ENCODE results near the gene PTPRS. TPM values are rescaled to one million over a fixed set of nuclear protein-coding genes. Genes with fewer than 3 reads are reported as not detected.
"Not testable (repeated sequence)": the region's sequence is repeated elsewhere in the genome, so short reads cannot be mapped to it uniquely, and the experiment has no call there.

The PTPRS gene
- total RNA-seq, 2 experiments from 2014 or later, result 0.05 TPM; not detected in 1

- Mint-ChIP-seq H3K27ac (no peak overlapping the region), H3K36me3 (ENCODE audit: low read depth) (no peaks in the 10 kb centered on the region), H3K27me3 (ENCODE audit: low read depth) (no peaks in the 10 kb centered on the region), H3K4me1 (ENCODE audit: low read depth) (no peaks in the 10 kb centered on the region), H3K4me3 (no peak overlapping the region), H3K9me3 (ENCODE audit: insufficient read depth) (no peaks in the 10 kb centered on the region)
- ChIA-PET CTCF (no interaction called here), POLR2A (no interaction called here)
- no peak for DNase-seq
- no peak for ATAC-seq
These were observed 24.1 kb upstream of the PTPRS start for GRCh38 chr19:5364674-5365073.

GRCh38 chr19:5361839-5362238 lies 21.2 kb upstream of the PTPRS start:
- CTCF ChIA-PET; H3K36me3 Mint-ChIP-seq (ENCODE audit: low read depth); H3K27me3 Mint-ChIP-seq (ENCODE audit: low read depth); ATAC-seq; H3K9me3 Mint-ChIP-seq (ENCODE audit: insufficient read depth); H3K27ac Mint-ChIP-seq; DNase-seq; H3K4me1 Mint-ChIP-seq (ENCODE audit: low read depth); H3K4me3 Mint-ChIP-seq; POLR2A ChIA-PET: not testable (repeated sequence)

- H3K4me3 Mint-ChIP-seq, result no peak overlapping the region
- H3K4me1 Mint-ChIP-seq (ENCODE audit: low read depth), result no peaks in the 10 kb centered on the region
- no peaks in the 10 kb centered on the region for H3K9me3 Mint-ChIP-seq (ENCODE audit: insufficient read depth)
- H3K27ac Mint-ChIP-seq, result no peak overlapping the region
- H3K36me3 Mint-ChIP-seq (ENCODE audit: low read depth), result no peaks in the 10 kb centered on the region
- ChIA-PET POLR2A (no interaction called here), CTCF (no interaction called here)
- no peak for DNase-seq
- H3K27me3 Mint-ChIP-seq (ENCODE audit: low read depth), result no peaks in the 10 kb centered on the region
- no peak for ATAC-seq
These were observed 20.8 kb upstream of the PTPRS start for GRCh38 chr19:5361407-5361806.

GRCh38 chr19:5360003-5360780 lies 19.6 kb upstream of the PTPRS start:
- H3K27me3 Mint-ChIP-seq (ENCODE audit: low read depth), result no peaks in the 10 kb centered on the region
- ATAC-seq, result no peak

GRCh38 chr19:5358173-5358800 lies 17.7 kb upstream of the PTPRS start:
- H3K27me3 Mint-ChIP-seq (ENCODE audit: low read depth), result no peaks in the 10 kb centered on the region
- no peak overlapping the region for H3K27ac Mint-ChIP-seq
- ChIA-PET POLR2A (no interaction called here), CTCF (no interaction called here)
- no peaks in the 10 kb centered on the region for H3K36me3 Mint-ChIP-seq (ENCODE audit: low read depth)
- no peak for DNase-seq
- H3K4me1 Mint-ChIP-seq (ENCODE audit: low read depth), result no peaks in the 10 kb centered on the region
- H3K9me3 Mint-ChIP-seq (ENCODE audit: insufficient read depth), result no peaks in the 10 kb centered on the region
- ATAC-seq, result no peak
- H3K4me3 Mint-ChIP-seq, result no peak overlapping the region

More at GRCh38 chr19:5360003-5360780, 19.6 kb upstream of the PTPRS start:
- no peak overlapping the region for H3K4me3 Mint-ChIP-seq
- no peaks in the 10 kb centered on the region for H3K9me3 Mint-ChIP-seq (ENCODE audit: insufficient read depth)
- ChIA-PET POLR2A (no interaction called here), CTCF (no interaction called here)
- no peak for DNase-seq
- no peaks in the 10 kb centered on the region for H3K4me1 Mint-ChIP-seq (ENCODE audit: low read depth)
- H3K27ac Mint-ChIP-seq, result no peak overlapping the region
- H3K36me3 Mint-ChIP-seq (ENCODE audit: low read depth), result no peaks in the 10 kb centered on the region

- no peaks in the 10 kb centered on the region for H3K27me3 Mint-ChIP-seq (ENCODE audit: low read depth)
- no peaks in the 10 kb centered on the region for H3K9me3 Mint-ChIP-seq (ENCODE audit: insufficient read depth)
- DNase-seq (no peak), ATAC-seq (no peak)
- no peak overlapping the region for H3K27ac Mint-ChIP-seq
- H3K4me3 Mint-ChIP-seq, result no peak overlapping the region
- ChIA-PET CTCF (no interaction called here), POLR2A (no interaction called here)
- no peaks in the 10 kb centered on the region for H3K4me1 Mint-ChIP-seq (ENCODE audit: low read depth)
- H3K36me3 Mint-ChIP-seq (ENCODE audit: low read depth), result no peaks in the 10 kb centered on the region
These were observed 17.0 kb upstream of the PTPRS start for GRCh38 chr19:5357584-5357983.

GRCh38 chr19:5356918-5357317 lies 16.3 kb upstream of the PTPRS start:
- H3K27me3 Mint-ChIP-seq (ENCODE audit: low read depth), result no peaks in the 10 kb centered on the region
- CTCF ChIA-PET, result no interaction called here
- ATAC-seq, result no peak

GRCh38 chr19:5356428-5356827 lies 15.8 kb upstream of the PTPRS start:
- CTCF ChIA-PET, result no interaction called here
- no peak overlapping the region for H3K4me3 Mint-ChIP-seq
- H3K4me1 Mint-ChIP-seq (ENCODE audit: low read depth), result no peaks in the 10 kb centered on the region
- H3K27me3 Mint-ChIP-seq (ENCODE audit: low read depth), result no peaks in the 10 kb centered on the region
- H3K9me3 Mint-ChIP-seq (ENCODE audit: insufficient read depth), result no peaks in the 10 kb centered on the region
- POLR2A ChIA-PET, result no interaction called here
- DNase-seq, result no peak
- ATAC-seq, result no peak
- H3K27ac Mint-ChIP-seq, result no peak overlapping the region
- no peaks in the 10 kb centered on the region for H3K36me3 Mint-ChIP-seq (ENCODE audit: low read depth)

More at GRCh38 chr19:5356918-5357317, 16.3 kb upstream of the PTPRS start:
- Mint-ChIP-seq H3K4me3 (no peak overlapping the region), H3K4me1 (ENCODE audit: low read depth) (no peaks in the 10 kb centered on the region), H3K27ac (no peak overlapping the region), H3K36me3 (ENCODE audit: low read depth) (no peaks in the 10 kb centered on the region), H3K9me3 (ENCODE audit: insufficient read depth) (no peaks in the 10 kb centered on the region)
- POLR2A ChIA-PET, result no interaction called here
- no peak for DNase-seq

GRCh38 chr19:5355693-5356092 lies 15.1 kb upstream of the PTPRS start:
- no peaks in the 10 kb centered on the region for H3K36me3 Mint-ChIP-seq (ENCODE audit: low read depth)

GRCh38 chr19:5355076-5355475 lies 14.5 kb upstream of the PTPRS start:
- ATAC-seq (no peak), DNase-seq (no peak)
- H3K9me3 Mint-ChIP-seq (ENCODE audit: insufficient read depth), result no peaks in the 10 kb centered on the region
- H3K27me3 Mint-ChIP-seq (ENCODE audit: low read depth), result no peaks in the 10 kb centered on the region
- H3K27ac Mint-ChIP-seq, result no peak overlapping the region
- no peak overlapping the region for H3K4me3 Mint-ChIP-seq
- ChIA-PET POLR2A (interaction anchor here (0.6 kb wide), 1 partner anchor 13 kb away, joined by 3 read pairs; no protein-coding TSS in a partner anchor), CTCF (no interaction called here)
- no peaks in the 10 kb centered on the region for H3K4me1 Mint-ChIP-seq (ENCODE audit: low read depth)
- H3K36me3 Mint-ChIP-seq (ENCODE audit: low read depth), result no peaks in the 10 kb centered on the region

More at GRCh38 chr19:5355693-5356092, 15.1 kb upstream of the PTPRS start:
- DNase-seq (no peak), ATAC-seq (no peak)
- no peaks in the 10 kb centered on the region for H3K27me3 Mint-ChIP-seq (ENCODE audit: low read depth)
- H3K4me3 Mint-ChIP-seq, result no peak overlapping the region
- no peak overlapping the region for H3K27ac Mint-ChIP-seq
- no peaks in the 10 kb centered on the region for H3K9me3 Mint-ChIP-seq (ENCODE audit: insufficient read depth)
- POLR2A ChIA-PET, result no interaction called here
- no peaks in the 10 kb centered on the region for H3K4me1 Mint-ChIP-seq (ENCODE audit: low read depth)
- CTCF ChIA-PET, result no interaction called here

GRCh38 chr19:5354403-5354802 lies 13.8 kb upstream of the PTPRS start:
- ATAC-seq, result peak; percentile 47
- no peaks in the 10 kb centered on the region for H3K9me3 Mint-ChIP-seq (ENCODE audit: insufficient read depth)

GRCh38 chr19:5352229-5352763 lies 11.7 kb upstream of the PTPRS start:
- no peak overlapping the region for H3K27ac Mint-ChIP-seq
- ATAC-seq, result no peak
- H3K36me3 Mint-ChIP-seq (ENCODE audit: low read depth), result no peaks in the 10 kb centered on the region
- no peak overlapping the region for H3K4me3 Mint-ChIP-seq
- H3K4me1 Mint-ChIP-seq (ENCODE audit: low read depth), result no peaks in the 10 kb centered on the region
- H3K9me3 Mint-ChIP-seq (ENCODE audit: insufficient read depth), result no peaks in the 10 kb centered on the region
- POLR2A ChIA-PET, result no interaction called here
- no peaks in the 10 kb centered on the region for H3K27me3 Mint-ChIP-seq (ENCODE audit: low read depth)
- DNase-seq, result no peak
- CTCF ChIA-PET, result no interaction called here

More at GRCh38 chr19:5354403-5354802, 13.8 kb upstream of the PTPRS start:
- H3K36me3 Mint-ChIP-seq (ENCODE audit: low read depth), result no peaks in the 10 kb centered on the region
- CTCF ChIA-PET, result no interaction called here
- no peak overlapping the region for H3K4me3 Mint-ChIP-seq
- H3K4me1 Mint-ChIP-seq (ENCODE audit: low read depth), result no peaks in the 10 kb centered on the region
- H3K27ac Mint-ChIP-seq, result no peak overlapping the region
- no peak for DNase-seq
- no peaks in the 10 kb centered on the region for H3K27me3 Mint-ChIP-seq (ENCODE audit: low read depth)
- POLR2A ChIA-PET, result interaction anchor here (0.6 kb wide), 1 partner anchor 14 kb away, joined by 3 read pairs; no protein-coding TSS in a partner anchor

All from activated CD8-positive, alpha-beta T cell treated with anti-CD3 and anti-CD28 coated beads, Interleukin-2, amount 10 ng/mL, durations not matched to agents 7 days and 5 days (primary cell).